GM18868 (cell line): Measurements from ENCODE around the gene PRPF19.

ENCODE experiments used
- ATAC-seq: cut with Tn5 transposase; IDR thresholded peaks from one replicate; pipeline ENCODE4 v1.9.1; 2021; ENCODE audit warnings: mild to moderate bottlenecking, moderate library complexity; ENCODE audit not compliant: unreplicated experiment

PRPF19 gene

GRCh38 chr11:60938500-60938899 is 32.1 kb upstream of the PRPF19 start:
- ATAC-seq = no peak

DNA sequence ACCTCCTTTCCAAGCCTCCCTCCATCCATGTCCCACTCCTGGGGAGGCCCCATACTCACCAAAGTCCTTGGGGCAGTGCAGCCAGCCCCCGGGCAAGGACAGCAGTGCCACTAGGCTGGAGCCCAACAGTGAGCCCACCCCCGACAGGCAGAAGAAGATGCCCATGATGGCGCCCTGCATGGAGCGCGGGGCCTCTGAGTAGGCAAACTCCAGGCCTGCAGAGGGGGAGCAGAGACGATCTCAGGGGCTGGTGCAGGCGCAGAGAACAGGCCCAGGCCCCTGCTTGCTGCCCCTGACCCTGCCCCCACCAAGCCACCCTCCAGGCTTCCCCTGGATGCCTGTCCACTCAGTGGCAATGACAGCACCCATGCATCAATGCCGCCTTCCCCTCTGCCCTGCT is 31.4 kb upstream of the PRPF19 start:
- no peak for ATAC-seq

- no peak for ATAC-seq
These were observed 30.8 kb upstream of the PRPF19 start for GRCh38 chr11:60937144-60937527.

DNA sequence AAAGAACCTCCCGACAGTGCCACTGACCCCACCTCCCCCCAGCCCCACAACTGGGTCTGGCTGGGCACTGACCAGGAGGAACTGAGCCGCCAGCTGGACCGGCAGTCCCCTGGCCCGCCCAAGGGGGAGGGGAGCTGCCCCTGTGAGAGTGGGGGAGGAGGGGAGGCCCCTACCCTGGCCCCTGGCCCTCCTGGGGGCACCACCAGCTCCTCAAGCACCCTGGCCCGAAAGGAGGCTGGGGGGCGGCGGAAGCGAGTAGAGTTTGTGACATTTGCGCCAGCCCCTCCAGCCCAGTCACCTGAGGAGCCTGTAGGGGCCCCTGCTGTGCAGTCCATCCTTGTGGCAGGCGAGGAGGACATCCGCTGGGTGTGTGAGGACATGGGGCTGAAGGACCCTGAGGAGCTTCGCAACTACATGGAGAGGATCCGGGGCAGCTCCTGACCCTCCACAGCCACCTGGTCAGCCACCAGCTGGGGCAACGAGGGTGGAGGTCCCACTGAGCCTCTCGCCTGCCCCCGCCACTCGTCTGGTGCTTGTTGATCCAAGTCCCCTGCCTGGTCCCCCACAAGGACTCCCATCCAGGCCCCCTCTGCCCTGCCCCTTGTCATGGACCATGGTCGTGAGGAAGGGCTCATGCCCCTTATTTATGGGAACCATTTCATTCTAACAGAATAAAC is 30.2 kb upstream of the PRPF19 start:
- no peak for ATAC-seq

GRCh38 chr11:60935676-60936442 is 29.5 kb upstream of the PRPF19 start:
- ATAC-seq = no peak

DNA sequence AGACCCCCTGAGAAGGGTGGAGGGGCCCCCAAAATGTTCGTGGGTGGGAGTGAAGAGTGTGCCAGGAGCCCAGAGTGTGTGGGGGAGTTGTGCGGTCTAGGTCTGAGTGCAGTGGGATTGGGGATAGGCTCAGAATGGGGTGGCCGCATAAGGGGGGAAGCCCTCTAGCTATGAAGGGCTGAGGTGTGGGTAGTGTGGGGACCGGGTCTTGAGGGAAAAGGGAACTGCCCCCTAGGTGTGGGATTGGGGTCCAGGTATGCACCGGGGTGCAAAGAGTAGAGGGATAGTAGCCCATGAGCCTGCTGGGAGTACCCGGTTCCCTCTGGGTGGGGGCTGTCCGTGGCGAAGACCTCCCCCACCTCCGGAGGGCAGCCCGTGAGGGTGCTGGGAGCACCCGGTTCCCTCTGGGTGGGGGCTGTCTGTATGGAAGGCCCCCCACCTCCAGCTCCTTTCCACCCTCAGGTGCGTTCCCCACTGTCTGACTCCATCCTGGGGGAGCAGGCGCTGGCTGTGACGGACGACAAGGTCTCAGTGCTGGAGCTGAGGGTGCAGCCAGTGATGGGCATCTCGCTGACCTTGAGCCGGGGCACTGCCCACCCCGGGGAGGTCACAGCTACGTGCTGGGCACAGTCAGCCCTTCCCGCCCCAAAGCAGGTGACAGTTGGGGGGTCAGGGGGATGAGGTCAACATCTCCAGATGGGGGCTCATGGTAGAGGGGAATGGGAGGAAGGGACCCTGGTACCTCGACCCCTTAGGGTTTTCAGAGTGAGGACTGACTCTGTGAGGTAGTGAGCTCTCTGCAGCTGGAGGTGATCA is 28.6 kb upstream of the PRPF19 start:
- ATAC-seq = no peak

GRCh38 chr11:60934124-60934789 is 27.9 kb upstream of the PRPF19 start:
- no peak for ATAC-seq

DNA sequence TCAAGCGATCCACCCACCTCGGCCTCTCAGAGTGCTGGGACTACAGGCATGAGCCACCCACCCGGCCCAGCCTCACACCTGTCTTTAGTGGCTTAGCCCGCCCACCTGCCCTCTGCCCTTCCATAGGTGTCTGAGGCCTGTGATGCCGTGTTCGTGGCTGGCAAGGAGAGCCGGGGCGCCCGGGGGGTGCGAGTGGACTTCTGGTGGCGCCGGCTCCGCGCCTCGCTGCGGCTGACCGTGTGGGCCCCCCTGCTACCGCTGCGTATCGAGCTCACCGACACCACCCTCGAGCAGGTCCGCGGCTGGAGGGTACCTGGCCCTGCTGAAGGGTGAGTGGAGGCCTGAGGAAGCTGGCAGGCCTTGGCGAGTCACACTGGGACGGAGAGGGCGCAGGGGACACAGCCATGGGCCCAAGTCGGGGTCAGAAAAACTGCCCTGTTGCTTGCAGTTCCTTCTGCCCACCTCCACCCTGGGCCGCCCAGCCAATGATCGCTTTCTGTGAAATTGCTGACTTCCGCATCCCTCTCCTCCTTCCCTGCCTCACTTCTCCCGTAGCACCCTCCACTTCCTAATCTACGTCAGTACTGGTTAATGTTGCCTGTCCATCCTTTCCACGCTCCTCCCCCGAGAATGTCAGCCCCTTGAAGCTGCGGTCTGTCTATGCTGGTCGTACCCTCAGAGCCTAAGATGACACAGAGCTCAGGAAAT is 27.2 kb upstream of the PRPF19 start:
- no peak for ATAC-seq

GRCh38 chr11:60932605-60933356 is 26.4 kb upstream of the PRPF19 start:
- peak; percentile 33 for ATAC-seq

DNA sequence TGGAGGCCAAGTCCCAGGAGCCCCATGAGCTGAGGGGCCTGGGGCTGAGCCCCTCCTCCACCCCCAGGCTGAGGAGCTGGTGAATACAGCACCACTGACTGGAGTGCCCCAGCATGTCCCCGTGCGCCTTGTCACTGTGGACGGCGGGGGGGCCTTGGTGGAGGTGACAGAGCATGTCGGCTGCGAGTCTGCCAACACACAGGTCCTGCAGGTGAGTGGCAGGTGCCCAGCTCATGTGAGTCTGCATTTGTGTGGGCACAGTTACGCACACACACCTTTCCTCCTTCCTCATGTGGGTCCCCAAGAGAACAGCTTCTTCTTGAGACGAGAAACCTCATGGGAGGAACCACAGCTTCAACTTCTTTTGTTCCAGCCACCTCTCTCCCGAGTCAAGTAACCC is 25.5 kb upstream of the PRPF19 start:
- ATAC-seq = no peak

DNA sequence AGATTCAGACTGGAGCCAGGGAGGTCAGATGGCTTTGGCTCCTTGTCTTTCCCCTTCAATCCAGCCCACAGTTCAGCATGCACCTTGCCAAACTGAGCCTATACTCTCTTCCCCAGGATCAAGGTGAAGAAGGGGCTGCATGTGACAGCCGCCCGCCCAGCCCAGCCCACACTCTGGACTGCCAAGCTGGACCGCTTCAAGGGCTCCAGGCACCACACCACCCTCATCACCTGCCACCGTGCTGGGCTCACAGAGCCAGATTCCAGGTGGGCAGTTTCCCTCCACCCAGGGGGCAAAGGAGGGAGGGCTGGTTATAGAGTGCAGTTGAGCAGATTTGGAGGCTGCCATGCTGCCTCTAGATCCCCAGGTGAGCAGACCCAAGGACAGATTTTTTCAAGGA is 24.0 kb upstream of the PRPF19 start:
- no peak for ATAC-seq

DNA sequence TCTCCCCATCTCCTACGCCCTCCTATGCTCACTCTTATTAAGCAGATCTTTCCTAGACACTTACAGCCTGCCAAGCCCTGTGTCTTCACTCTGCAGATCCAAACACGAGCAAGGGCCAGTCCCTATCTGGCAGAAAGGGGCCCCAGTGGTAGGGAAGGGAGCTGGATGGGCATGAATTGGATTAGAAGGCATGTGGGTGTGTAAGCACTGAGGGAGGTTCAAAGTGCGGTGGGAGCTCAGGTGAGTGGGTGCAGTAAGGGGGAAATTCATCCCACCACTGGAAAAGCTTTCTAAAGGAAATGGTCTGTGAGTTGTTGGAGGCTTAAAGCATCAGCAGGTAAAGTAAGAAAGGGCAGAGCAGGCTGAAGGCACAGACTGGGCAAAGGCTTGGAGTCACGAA is 23.4 kb upstream of the PRPF19 start:
- ATAC-seq = no peak

GRCh38 chr11:60928563-60929001 is 22.2 kb upstream of the PRPF19 start:
- ATAC-seq = no peak

GRCh38 chr11:60927600-60927999 is 21.2 kb upstream of the PRPF19 start:
- ATAC-seq = no peak

GRCh38 chr11:60927061-60927592 is 20.7 kb upstream of the PRPF19 start:
- ATAC-seq = no peak

DNA sequence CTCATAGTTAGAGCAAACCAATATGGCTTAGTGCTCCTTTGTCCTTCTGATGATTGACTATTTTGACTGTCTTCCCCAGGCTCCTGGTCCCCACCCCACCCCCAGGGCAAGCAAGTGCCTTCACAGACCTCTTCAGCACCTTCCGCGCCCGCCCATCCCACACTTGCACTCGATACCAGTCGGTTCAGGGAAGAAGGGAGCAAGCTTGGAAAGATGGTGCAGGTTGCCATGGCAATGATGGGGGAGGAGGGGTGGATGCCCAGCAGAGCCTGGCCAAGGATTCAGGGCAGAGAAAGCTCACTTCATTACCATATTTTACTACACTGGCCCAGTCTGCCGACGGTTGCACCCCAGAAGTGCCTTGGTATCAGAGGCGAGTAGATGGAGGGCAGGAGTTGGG is 20.1 kb upstream of the PRPF19 start:
- no peak for ATAC-seq

- no peak for ATAC-seq
These were observed 19.5 kb upstream of the PRPF19 start for GRCh38 chr11:60925868-60926267.

- ATAC-seq = no peak
These were observed 18.8 kb upstream of the PRPF19 start for GRCh38 chr11:60924906-60925853.
